Ovary (tissue), 3 donors: ENCODE results near the gene FANCC.

Experiments
- CTCF ChIP-seq, 3 donors: fragments of 450-650 bp in 2 of 3; fragments of 200-600 bp in 1 of 3; IDR thresholded peaks; one replicate each; pipeline versions ENCODE4 v1.5.1 to v1.8.0; 2016 to 2022; ENCODE audit warnings: antibody characterized with exemption in 3 of 3, mild to moderate bottlenecking in 1 of 3
- EP300 ChIP-seq: sonication (generic); formaldehyde crosslinking; IDR thresholded peaks from one replicate; pipeline ENCODE4 v1.6.1; 2017; ENCODE audit warnings: antibody characterized with exemption
- POLR2A ChIP-seq: fragments of 450-650 bp; IDR thresholded peaks from one replicate; pipeline ENCODE4 v1.6.1; 2017; ENCODE audit warnings: antibody characterized with exemption, mild to moderate bottlenecking, moderate library complexity
- donor health status: DM: no; HTN: no; CAD: no.

- TF ChIP-seq CTCF (IDR thresholded peaks at IDR 0.05) (no peak), EP300 (no peak), POLR2A (no peak)
Measured at GRCh38 chr9:95062596-95063065, 254.9 kb downstream of the FANCC start.
